Tibial nerve (tissue), 4 donors: Measurements from ENCODE around the gene DOC2A. TPM values are rescaled to one million over a fixed set of nuclear protein-coding genes. Genes with fewer than 3 reads are reported as not detected.
"Not testable (repeated sequence)": the region's sequence is repeated elsewhere in the genome, so short reads cannot be mapped to it uniquely, and the experiment has no call there.

Source experiments
- DNase-seq, 2 donors: peaks; one replicate each; pipeline ENCODE4 v3.0.0-alpha.2; 2019; ENCODE audit warnings: low spot score in 2 of 2
- H3K27ac ChIP-seq, 4 donors: fragments of 200-600 bp; sonication (generic) in 3 of 4; one replicate each; pipeline ENCODE4 v1.5.1; 2017 to 2019; ENCODE audit warnings: mild to moderate bottlenecking in 1 of 4
- H3K27me3 ChIP-seq, 2 donors: fragments of 200-600 bp; sonication (generic) in 1 of 2; one replicate each; pipeline versions ENCODE4 v1.5.1 to v1.6.0; 2017 to 2019
- H3K36me3 ChIP-seq, 3 donors: fragments of 200-600 bp; sonication (generic); one replicate each; pipeline ENCODE4 v1.5.1; 2018 to 2019
- H3K4me1 ChIP-seq, 4 donors: fragments of 200-600 bp; sonication (generic) in 3 of 4; one replicate each; pipeline ENCODE4 v1.5.1; 2017 to 2019
- H3K4me3 ChIP-seq, 4 donors: fragments of 200-600 bp; sonication (generic) in 3 of 4; one replicate each; pipeline ENCODE4 v1.5.1; 2017 to 2019; ENCODE audit warnings: mild to moderate bottlenecking in 1 of 4, moderate library complexity in 1 of 4
- H3K9me3 ChIP-seq, 4 donors: fragments of 200-600 bp; sonication (generic) in 3 of 4; one replicate each; pipeline ENCODE4 v1.5.1; 2017 to 2019
- EP300 ChIP-seq, 2 donors: sonication (generic); formaldehyde crosslinking; IDR thresholded peaks; one replicate each; pipeline ENCODE4 v1.6.1; 2017; ENCODE audit warnings: antibody characterized with exemption in 2 of 2, mild to moderate bottlenecking in 1 of 2
- POLR2A ChIP-seq, 2 donors: fragments of 450-650 bp; IDR thresholded peaks; one replicate each; pipeline ENCODE4 v1.6.1; 2017; ENCODE audit warnings: antibody characterized with exemption in 2 of 2, mild to moderate bottlenecking in 2 of 2, moderate library complexity in 2 of 2
- WGBS, 2 donors: methylation state at CpG; one replicate each; pipeline ENCODE4 v1.1.5; 2018; 5-methylcytosine and 5-hydroxymethylcytosine counted together
- total RNA-seq, 4 donors: library from RNA; depleted of rRNA; stranded (reverse); fragments of >200 nt; gene quantifications; one replicate each; pipeline ENCODE4 v1.1.0, GENCODE V29; 2016
- TF ChIP-seq, protein P1 (sequence below), 5 experiments: fragments of 200-600 bp in 3 of 5; fragments of 450-650 bp in 2 of 5; sonication (generic) in 3 of 5; IDR thresholded peaks; one replicate each; pipeline ENCODE4 v1.5.1; 2016 to 2019; ENCODE audit warnings: antibody characterized with exemption in 5 of 5, mild to moderate bottlenecking in 3 of 5, moderate library complexity in 2 of 5

Gene DOC2A
- total RNA-seq, 4 donors from 2014 or later, result 0.44 to 4.2 (median 1.7) TPM

DNA sequence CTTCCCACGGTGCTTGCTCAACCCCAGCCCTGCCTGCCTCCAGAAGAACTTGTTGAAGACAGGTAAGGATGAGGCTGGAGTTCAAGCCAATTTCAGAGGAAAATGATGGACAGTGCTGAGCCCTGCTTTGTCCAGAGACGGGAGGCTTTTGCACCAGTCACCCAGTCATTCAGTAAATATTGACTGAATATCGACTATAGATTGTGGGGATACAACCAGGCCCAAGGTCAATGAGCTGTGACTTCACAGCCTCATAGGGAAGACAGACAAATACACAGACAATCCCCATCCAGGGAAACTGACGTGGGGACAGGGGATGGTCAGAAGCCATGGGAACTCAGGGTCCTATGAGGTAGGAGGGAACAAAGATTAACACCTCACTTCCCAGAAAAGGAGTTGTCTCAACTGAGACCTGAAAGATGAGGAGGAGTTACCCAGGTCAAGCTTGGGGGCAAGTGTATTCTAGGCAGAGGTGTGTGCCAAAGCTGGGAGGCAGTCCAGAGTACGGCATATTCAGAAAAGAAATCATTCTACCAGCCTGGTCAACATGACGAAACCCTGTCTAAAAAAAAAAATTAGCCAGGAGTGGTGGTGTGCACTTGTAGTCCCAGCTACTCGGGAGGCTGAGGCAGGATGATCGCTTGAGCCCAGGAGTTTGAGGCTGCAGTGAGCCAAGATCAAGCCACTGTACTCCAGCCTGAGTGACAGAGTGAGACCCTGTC, 5.9 kb upstream of the DOC2A start:
- 73 to 79% methylated on average over 7 to 8 of the region's 8 CpGs for WGBS, 2 donors

GRCh38 chr16:30015450-30015849, 4.6 kb upstream of the DOC2A start:
- Histone ChIP-seq H3K4me1 (peaks cover 0 to 12% (median 9%) of the 10 kb centered on the region in 4 donors), H3K27me3 (peaks cover 0 to 25% of the 10 kb centered on the region in 2 donors)
- DNase-seq, H3K9me3 ChIP-seq, H3K4me3 ChIP-seq, H3K36me3 ChIP-seq, H3K27ac ChIP-seq: not testable (repeated sequence)
- WGBS, 2 donors, result 82 to 88% methylated on average over 7 of the region's 7 CpGs

More for the DNA sequence above, 5.9 kb upstream of the DOC2A start:
- Histone ChIP-seq H3K36me3 (no peaks in the 10 kb centered on the region), H3K9me3 (no peaks in the 10 kb centered on the region), H3K4me3 (no peak overlapping the region), H3K27me3 (peaks cover 0 to 12% of the 10 kb centered on the region in 2 donors), H3K27ac (no peak overlapping the region), H3K4me1 (peaks cover 0 to 8% (median 6%) of the 10 kb centered on the region in 4 donors)
- DNase-seq, result no peak
- TF ChIP-seq, protein P1, sequence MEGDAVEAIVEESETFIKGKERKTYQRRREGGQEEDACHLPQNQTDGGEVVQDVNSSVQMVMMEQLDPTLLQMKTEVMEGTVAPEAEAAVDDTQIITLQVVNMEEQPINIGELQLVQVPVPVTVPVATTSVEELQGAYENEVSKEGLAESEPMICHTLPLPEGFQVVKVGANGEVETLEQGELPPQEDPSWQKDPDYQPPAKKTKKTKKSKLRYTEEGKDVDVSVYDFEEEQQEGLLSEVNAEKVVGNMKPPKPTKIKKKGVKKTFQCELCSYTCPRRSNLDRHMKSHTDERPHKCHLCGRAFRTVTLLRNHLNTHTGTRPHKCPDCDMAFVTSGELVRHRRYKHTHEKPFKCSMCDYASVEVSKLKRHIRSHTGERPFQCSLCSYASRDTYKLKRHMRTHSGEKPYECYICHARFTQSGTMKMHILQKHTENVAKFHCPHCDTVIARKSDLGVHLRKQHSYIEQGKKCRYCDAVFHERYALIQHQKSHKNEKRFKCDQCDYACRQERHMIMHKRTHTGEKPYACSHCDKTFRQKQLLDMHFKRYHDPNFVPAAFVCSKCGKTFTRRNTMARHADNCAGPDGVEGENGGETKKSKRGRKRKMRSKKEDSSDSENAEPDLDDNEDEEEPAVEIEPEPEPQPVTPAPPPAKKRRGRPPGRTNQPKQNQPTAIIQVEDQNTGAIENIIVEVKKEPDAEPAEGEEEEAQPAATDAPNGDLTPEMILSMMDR (IDR thresholded peaks at IDR 0.05), result no peak
- TF ChIP-seq EP300 (IDR thresholded peaks at IDR 0.05) (no peak), POLR2A (IDR thresholded peaks at IDR 0.05) (no peak)

- not testable (repeated sequence) for DNase-seq, H3K9me3 ChIP-seq, H3K4me3 ChIP-seq, H3K27ac ChIP-seq, H3K36me3 ChIP-seq
- Histone ChIP-seq H3K27me3 (peaks cover 0 to 41% of the 10 kb centered on the region in 2 donors), H3K4me1 (peaks cover 0 to 25% (median 12%) of the 10 kb centered on the region in 4 donors)
- 85 to 88% methylated on average over 14 of the region's 14 CpGs for WGBS, 2 donors
Measured at GRCh38 chr16:30012598-30012997, 1.8 kb upstream of the DOC2A start.

DNA sequence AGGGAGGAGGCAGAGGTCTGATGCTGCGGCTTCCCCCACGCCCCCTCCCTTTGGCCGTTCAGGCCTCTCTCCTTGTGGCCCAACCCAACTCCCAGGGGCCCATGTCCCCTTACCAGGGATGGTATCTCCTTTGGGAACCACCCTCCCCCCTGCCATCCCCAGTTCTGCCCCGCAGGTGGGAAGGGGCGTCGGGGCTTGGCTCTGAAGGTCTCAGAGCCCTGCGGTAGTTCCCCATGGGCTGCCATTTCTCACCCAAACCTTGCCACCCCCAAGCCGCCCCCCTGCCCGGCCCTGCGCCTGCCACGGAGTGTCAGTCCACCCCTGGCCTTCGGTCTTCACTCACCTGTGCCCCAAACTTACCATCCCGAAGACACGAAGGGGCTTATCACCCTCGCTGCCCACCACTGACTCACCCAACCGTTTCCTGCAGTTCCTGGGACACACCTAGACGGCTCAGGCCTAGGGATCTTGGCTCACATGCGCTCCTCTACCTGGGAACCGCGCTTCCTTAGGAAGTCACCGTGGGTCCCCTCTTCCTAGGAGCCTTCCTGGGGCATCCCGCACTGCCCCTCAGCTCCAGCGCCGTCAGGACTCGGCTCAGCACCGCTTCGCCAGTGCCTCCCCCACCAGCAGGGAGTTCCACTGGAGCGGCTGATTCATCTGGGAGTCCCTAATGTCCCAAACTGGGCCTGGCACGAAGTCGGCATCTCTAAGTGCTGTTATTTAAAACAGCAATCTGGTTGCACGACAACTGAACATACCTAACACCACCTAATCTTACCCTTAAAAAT, 1.1 kb upstream of the DOC2A start:
- H3K36me3 ChIP-seq, result peaks cover 0 to 1% (median 0%) of the 10 kb centered on the region in 3 donors
- 18 to 28% methylated on average over 30 to 31 of the region's 31 CpGs for WGBS, 2 donors
- peak overlapping the region in 1 of 4 donors; percentile 35 for H3K4me3 ChIP-seq
- TF ChIP-seq POLR2A (IDR thresholded peaks at IDR 0.05) (no peak), EP300 (IDR thresholded peaks at IDR 0.05) (no peak)
- TF ChIP-seq, protein P1 (IDR thresholded peaks at IDR 0.05), result no peak
- peaks cover 0 to 25% (median 12%) of the 10 kb centered on the region in 4 donors for H3K4me1 ChIP-seq
- no peak overlapping the region for H3K27ac ChIP-seq
- no peak for DNase-seq
- H3K27me3 ChIP-seq, result peaks cover 0 to 41% of the 10 kb centered on the region in 2 donors
- H3K9me3 ChIP-seq, result no peaks in the 10 kb centered on the region

- H3K27ac ChIP-seq, result no peak overlapping the region
- H3K4me1 ChIP-seq, result peaks cover 0 to 32% (median 12%) of the 10 kb centered on the region in 4 donors
- peaks cover 0 to 41% of the 10 kb centered on the region in 2 donors for H3K27me3 ChIP-seq
- TF ChIP-seq POLR2A (IDR thresholded peaks at IDR 0.05) (no peak), EP300 (IDR thresholded peaks at IDR 0.05) (no peak)
- TF ChIP-seq, protein P1 (IDR thresholded peaks at IDR 0.05), result no peak
- H3K36me3 ChIP-seq, result peaks cover 0 to 16% (median 0%) of the 10 kb centered on the region in 3 donors
- DNase-seq, result no peak
- H3K4me3 ChIP-seq, result peak overlapping the region in 3 of 4 donors; percentile 29 to 47 (median 35)
- 11 to 15% methylated on average over 17 to 24 of the region's 34 CpGs for WGBS, 2 donors
- no peaks in the 10 kb centered on the region for H3K9me3 ChIP-seq
Measured at GRCh38 chr16:30009990-30010843, 610 bp downstream of the DOC2A start.
